HG03039 (cell line): ENCODE measurements around the gene TSPAN15.

Experiments used
- ATAC-seq: cut with Tn5 transposase; IDR thresholded peaks from one replicate; pipeline ENCODE4 v1.9.1; 2021; ENCODE audit warnings: mild to moderate bottlenecking, moderate library complexity; ENCODE audit not compliant: unreplicated experiment

Gene TSPAN15

GRCh38 chr10:69464801-69465401, 13.6 kb downstream of the TSPAN15 start:
- no peak for ATAC-seq

GRCh38 chr10:69465457-69466157, 14.3 kb downstream of the TSPAN15 start:
- ATAC-seq, result no peak

- ATAC-seq, result no peak
Measured at GRCh38 chr10:69466158-69466490, 14.9 kb downstream of the TSPAN15 start.

GRCh38 chr10:69466689-69467088, 15.4 kb downstream of the TSPAN15 start:
- ATAC-seq, result no peak

GRCh38 chr10:69467928-69468750, 16.9 kb downstream of the TSPAN15 start:
- ATAC-seq, result no peak

- no peak for ATAC-seq
Measured at GRCh38 chr10:69468751-69469089, 17.5 kb downstream of the TSPAN15 start.

- no peak for ATAC-seq
Measured at GRCh38 chr10:69469976-69470375, 18.7 kb downstream of the TSPAN15 start.

GRCh38 chr10:69470463-69471384, 19.5 kb downstream of the TSPAN15 start:
- ATAC-seq, result no peak

GRCh38 chr10:69472142-69472541, 20.9 kb downstream of the TSPAN15 start:
- no peak for ATAC-seq

- ATAC-seq, result no peak
Measured at GRCh38 chr10:69472544-69472943, 21.3 kb downstream of the TSPAN15 start.

GRCh38 chr10:69473304-69473990, 22.2 kb downstream of the TSPAN15 start:
- no peak for ATAC-seq

GRCh38 chr10:69474742-69475432, 23.6 kb downstream of the TSPAN15 start:
- ATAC-seq, result no peak

GRCh38 chr10:69475433-69475830, 24.2 kb downstream of the TSPAN15 start:
- ATAC-seq, result no peak

GRCh38 chr10:69477968-69478597, 26.8 kb downstream of the TSPAN15 start:
- no peak for ATAC-seq

GRCh38 chr10:69479240-69480067, 28.2 kb downstream of the TSPAN15 start:
- ATAC-seq, result no peak

GRCh38 chr10:69480068-69480412, 28.8 kb downstream of the TSPAN15 start:
- ATAC-seq, result no peak

- ATAC-seq, result no peak
Measured at GRCh38 chr10:69481305-69481704, 30.0 kb downstream of the TSPAN15 start.

- no peak for ATAC-seq
Measured at GRCh38 chr10:69481811-69482524, 30.7 kb downstream of the TSPAN15 start.
